Activated effector memory CD4-positive, alpha-beta T cell treated with anti-CD3 and anti-CD28 coated beads, Interleukin-2, amount 50 U/mL, for 16 hours (primary cell): ENCODE data around the gene EIF1B.
A peak's percentile ranks its signal among the peaks of the same experiment; 100 is the strongest.
"Not testable (repeated sequence)": the region's sequence is repeated elsewhere in the genome, so short reads cannot be mapped to it uniquely, and the experiment has no call there.

Experiments used
- DNase-seq: peaks from one replicate; pipeline ENCODE4 v3.0.0-alpha.2; 2020

EIF1B gene

DNA sequence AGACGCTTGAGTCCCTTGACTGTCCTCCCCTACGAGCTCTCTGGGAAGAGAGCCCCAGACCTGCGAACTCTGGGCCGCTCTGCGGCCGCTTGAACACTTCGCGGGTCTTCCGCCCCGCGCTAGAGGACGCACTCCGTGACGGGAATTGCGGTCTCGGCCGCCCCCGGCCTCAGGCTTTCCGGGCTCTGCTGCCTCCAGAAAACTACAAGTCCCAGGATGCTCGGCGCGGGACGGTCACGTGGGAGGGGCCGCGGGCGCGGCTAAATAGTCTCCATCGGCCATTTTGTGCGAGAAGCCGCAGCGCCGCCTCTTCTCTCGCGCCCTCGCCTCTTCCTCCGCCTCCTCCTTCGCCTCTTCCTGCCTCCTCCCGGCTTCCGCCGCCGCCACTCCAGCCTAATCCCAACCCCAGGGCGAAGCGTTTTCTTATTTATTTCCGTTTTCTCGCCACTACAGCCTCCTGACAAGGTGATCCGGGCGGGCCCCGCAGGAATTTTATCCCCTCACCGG, at the start of gene EIF1B:
EIF1B (plus strand) TSS at position 290 of the 507 bp plus-strand sequence. CDS start 235 bp downstream, outside the sequence.
- DNase-seq, result peak; percentile 100

DNA sequence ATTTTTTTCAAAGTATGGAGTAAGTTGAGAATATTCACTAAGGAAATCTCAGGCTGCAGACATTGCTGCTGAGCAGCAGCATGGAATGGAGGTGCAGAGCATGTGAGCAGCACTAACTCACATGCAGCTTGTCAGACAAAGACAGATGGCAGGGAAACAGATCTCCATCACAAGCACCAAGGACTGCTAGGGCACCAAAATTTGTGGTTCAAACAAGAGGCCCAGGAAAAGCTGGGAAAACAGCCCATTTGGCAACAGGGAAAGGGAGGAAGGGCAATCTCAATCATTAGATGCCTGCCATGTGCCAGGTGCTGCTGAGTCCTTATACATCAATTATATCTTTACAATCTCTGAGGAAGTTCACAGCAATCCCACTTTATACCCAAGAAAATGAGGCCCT, 47.2 kb upstream of the EIF1B start:
- DNase-seq, result no peak

DNA sequence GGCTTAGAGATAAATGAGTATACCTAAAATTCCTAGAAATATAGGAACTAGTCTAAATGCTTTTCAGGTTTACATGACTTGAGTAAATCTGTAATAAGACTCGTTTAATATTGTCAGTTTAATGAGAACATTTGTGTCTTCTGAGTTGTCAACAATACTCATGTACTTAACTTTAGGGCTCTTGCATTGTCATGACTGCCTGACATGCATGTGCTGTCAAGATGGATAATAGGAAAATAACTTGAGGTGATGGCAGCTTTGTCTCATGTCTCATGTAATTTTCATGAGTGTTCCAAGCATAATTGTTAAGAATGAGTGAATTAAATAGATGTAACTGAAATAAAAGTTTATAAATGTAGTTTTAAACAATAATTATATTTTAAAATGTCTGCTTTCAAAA, 45.1 kb upstream of the EIF1B start:
- DNase-seq, result no peak

DNA sequence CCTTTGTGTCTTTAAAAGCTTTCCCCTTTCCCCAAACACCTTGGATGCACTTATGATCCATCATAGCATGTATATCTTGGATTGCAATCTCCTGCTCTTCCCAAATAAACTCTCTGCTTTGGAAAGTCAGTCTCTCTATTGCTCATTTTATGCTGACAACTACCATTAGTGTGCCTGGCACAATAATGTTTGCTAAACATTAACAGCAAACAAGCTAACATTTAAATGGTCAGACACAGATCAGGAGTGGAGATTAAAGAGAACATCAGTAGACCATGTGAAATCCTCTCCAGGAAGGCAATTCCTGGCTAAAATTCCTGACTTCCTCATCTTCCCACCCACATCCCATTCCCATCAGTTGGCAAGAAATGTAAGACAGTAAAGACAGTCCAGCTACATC, 44.3 kb upstream of the EIF1B start:
- DNase-seq, result no peak

DNA sequence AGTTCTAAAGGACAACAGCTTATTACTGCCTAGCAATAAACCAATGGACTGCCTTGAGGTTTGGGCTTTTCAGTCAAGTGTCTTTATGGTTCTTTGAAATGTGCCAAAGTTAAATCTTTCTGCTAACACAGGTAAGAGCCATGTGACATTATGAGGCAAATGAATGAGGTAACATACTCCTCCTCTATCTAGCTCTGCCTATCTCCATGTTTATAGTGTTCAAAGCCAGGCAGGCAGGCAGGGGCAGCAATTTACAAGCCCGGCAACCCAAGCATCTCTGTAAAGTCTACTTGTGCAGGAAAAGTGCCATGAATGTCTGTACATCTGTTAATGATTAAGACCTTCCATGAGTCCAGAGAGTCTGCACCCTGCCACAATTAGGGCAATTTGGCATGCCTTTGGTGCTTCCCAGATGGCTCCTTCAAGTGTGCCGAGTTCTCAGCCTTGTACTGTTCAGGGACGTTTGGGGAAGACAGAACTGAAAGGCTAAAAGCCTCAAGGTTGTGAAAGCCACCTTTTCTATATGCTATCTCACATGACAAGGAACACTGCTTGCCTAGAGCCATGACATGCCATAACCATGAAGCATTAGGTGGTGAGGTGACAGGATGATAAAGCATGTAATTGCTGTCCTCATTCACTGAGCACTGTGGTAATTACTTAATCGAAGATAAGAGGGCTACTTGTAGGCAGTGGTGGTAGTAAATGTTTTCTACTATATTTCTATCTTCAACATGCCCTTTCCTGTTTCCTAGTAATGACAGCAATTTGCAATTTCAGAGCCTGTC, 41.4 kb upstream of the EIF1B start:
- DNase-seq, result no peak

GRCh38 chr3:40268802-40269524, 40.5 kb upstream of the EIF1B start:
- DNase-seq, result no peak

GRCh38 chr3:40278791-40279190, 30.7 kb upstream of the EIF1B start:
- DNase-seq, result no peak

DNA sequence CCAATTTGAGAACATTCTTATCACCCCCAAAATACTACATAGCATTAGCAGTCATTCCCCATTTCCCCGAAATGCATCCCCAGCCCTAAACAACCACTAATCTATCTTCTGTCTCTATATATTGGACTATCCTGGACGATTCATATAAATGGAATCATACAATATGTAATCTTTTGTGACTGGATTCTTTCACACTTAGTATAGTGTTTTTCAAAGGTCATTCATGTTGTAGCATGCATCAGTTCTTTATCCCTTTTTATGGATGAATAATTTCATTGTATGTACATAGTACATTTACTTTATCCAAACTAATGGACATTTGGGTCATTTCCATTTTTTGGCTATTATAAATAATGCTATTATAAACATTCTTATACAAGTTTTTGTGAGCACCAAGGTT, 27.5 kb upstream of the EIF1B start:
- DNase-seq, result no peak

DNA sequence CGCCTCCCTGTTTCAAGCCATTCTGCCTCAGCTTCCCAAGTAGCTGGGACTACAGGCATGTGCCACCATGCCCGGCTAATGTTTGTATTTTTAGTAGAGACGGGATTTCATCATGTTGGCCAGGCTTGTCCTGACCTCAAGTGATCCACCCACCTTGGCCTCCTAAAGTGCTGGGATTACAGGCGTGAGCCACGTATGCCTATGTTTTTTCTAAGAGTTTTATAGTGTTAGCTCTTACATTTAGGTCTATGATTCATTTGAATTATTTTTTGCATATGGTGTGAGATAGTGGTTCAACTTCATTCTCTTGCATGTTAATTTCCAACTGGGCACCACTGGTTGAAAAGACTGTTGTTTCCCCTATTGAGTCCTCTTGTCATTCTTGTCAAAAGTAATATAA, 26.4 kb upstream of the EIF1B start:
- DNase-seq, result not testable (repeated sequence)

- DNase-seq, result no peak
These were observed 22.3 kb upstream of the EIF1B start for GRCh38 chr3:40287248-40287647.

DNA sequence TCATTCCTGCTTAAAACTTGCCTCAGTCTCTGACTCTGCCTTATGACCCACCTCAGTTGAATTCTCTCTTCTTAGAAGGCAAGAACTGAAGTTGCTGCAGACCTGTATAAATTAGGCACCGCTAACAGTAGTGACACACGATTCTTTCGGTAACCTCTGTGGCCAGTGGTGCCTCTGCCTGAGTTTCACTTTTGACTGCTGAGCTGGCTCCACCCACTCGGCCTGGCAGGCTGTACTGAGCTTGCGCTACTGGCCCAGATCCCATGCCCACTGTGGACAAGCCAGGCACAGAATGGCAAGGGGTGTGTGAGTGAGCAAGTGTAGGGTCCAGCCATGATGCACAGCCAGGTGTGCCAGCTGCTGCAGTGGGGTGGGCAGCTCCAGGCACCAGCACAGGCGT, 19.1 kb upstream of the EIF1B start:
- DNase-seq, result peak; percentile 71

- no peak for DNase-seq
These were observed 18.0 kb upstream of the EIF1B start for GRCh38 chr3:40291471-40291870.

DNA sequence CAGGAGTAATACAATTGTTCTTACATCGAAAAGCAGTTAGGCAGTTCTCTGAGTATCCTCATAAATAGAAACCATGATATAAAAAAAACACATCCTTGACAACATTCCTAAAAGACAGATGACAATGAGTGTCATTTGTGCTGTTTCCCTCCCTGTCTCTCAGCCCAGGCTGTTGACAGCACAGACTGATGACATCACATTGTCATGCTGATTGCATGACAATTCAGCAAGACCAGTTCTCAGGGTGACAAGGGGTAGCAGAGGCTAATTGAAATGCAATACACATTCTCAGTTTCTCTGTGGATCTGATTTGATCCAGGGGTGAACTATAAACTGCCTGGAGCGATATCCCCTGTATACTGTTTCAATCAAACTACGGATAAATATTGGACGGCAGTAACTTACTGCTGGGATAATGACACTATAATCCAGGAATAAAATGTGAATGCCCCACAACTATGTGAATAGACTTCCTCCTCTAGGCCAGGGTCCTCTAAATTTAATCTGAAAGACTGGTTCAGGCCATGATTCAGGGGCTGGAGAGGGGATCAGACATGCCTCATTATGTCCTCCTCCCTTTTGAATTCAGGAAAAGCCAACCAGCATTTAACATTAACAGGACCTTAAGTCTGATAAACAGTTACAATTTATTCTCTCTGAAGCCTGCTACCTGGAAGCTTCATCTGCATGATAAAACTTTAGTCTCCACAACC, 16.7 kb upstream of the EIF1B start:
- DNase-seq, result no peak

GRCh38 chr3:40294434-40294833, 15.1 kb upstream of the EIF1B start:
- DNase-seq, result no peak

DNA sequence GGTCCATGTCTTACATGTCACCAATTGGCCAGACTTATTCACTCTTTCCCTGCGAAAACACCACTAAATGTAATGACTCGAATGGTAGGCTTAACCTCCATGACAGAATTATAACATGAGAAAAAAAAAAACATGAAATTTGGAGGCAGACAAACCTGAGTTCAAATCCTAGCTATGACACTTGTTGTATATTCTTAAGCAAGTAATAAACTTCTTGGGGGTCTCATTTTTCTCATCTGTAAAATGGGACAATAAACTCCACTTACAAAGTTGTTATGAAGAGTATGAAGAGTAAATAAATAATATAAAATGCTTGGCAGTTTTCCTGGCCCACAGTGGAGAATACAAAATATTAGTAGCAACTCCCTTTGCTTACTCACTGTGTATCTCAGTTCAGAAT, 11.4 kb upstream of the EIF1B start:
- DNase-seq, result no peak

DNA sequence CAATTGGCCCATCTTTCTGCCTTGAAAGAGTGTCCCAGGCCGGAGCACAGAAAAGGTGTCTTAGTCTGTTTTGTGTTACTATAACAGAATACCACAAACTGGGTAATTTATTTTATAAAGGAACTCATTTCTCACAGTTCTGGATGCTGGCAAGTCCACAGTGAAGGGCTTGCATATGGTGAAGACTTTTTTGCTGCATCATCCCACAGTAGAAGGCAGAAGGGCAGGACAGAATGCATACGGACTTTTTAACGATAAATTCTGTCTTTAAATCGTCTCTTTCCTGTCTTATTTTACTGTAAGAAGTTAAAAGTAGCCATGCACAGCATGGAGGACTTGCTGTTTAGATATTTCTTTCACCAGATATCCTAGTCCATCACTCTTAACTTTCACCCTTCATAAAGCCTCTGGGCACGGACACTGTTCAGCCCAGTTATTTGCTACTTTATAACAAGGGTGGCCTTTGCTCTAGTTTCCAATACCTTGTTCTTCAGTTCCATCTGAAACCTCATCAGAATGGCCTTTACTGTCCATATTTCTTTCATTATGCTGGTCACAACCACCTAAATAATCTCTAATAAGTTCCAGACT, 10.3 kb upstream of the EIF1B start:
- no peak for DNase-seq

DNA sequence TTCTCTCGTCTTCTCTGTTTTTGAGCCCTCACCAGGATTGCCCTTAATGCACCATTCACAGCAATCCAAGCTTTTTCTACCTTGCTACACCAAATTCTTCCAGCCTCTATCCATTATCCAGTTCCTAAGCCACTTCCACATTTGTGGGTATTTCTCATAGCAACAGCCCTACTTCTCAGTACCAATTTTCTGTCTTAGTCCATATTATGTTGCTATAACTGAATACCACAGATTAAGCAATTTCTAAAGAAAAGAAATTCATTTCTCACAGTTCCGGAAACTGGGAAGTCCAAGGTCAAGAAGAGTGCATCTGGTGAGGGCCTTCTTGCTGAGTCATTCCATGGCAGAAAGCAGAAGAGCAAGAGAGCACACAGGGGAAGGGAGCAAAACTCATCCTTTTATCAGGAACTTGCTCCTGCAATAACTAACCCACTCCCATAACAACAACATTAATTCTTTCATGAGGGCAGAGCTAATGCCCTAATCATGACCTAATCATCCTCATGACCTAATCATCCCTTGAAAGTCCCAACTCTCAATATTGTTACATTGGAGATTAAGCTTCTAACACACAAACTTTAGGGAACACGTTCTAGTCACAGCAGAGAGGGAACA, 9.7 kb upstream of the EIF1B start:
- no peak for DNase-seq

DNA sequence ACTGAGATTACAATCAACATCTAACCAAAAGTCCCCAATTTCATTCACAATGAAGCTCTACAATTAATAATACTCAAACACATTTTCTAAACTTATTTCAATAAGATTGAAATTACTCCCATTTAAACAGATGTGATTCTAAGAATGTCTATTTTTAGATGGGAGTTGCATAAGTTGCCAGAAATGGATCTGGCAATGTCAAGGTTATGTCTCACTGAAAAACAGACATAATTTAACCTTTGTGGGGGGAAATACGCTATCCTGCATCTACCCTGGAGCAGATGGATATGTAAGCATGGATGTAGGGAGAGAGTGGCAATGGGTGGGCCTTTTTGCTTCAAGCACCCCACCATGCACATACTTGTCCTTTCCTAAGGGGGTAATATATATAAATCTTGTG, 6.7 kb upstream of the EIF1B start:
- DNase-seq, result no peak

DNA sequence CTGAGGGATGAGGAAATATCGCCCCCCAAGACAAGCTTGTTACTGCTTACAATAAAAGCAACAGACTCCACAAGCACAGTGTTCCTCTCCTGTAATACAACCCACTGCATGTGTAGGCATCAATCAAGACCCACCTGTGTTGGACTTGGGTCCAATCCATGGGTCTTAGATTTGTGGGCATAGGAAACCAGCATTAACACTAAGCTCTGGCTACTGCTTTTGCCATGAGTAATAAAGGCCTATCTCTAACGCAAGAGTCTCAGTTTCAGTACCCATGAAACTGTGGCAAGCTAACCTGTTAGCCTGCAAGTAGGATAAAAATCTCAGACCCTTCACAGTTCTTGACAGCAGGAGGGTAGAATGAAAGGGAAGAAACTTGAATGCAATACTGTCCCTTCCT, 5.2 kb upstream of the EIF1B start:
- no peak for DNase-seq

- DNase-seq, result no peak
These were observed 3.2 kb upstream of the EIF1B start for GRCh38 chr3:40306336-40306735.

GRCh38 chr3:40307176-40307575, 2.3 kb upstream of the EIF1B start:
- DNase-seq, result no peak

DNA sequence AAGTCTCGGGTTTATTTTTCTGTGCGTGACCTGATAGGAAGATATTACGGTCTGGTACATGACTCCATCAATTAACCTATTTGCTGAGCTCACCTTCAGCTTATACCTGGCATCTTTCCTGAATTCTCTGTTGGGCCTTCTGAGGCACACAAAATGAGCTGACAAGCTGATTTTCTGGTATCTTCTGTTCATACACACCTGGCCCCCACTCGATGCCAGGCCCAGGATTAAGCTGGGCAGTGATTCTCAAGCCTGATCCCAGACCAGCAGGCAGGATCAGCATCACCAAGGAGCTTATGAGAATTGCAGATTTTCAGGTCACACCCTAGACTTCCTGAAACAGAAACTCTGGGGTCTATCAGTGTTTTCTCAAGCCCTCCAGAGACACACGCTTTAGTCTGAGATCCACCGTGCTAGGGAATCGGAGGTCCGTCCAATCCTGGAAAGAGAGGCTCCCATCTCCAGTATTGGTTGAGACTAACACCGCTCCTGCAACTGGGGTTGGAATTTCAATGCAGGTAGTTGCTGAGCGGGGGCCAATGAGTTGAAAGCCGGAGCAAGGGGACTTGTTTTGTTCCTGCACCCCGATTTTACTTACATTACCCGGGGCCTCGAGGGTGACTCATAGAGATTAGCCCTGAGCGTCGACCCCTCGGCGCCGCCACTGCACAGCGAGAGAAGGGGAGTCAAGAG, 636 bp upstream of the EIF1B start:
- no peak for DNase-seq
